Activated CD4-positive, alpha-beta T cell treated with anti-CD3 and anti-CD28 coated beads, Interleukin-2, amount 50 U/mL, for 24 hours (primary cell): Measurements from ENCODE around the gene MSRB1.

ENCODE experiments used
- DNase-seq, 2 donors: peaks; one replicate each; pipeline ENCODE4 v3.0.0-alpha.2; 2020; ENCODE audit warnings: low read depth in 1 of 2, low spot score in 1 of 2

Gene MSRB1

GRCh38 chr16:1918351-1919326 is 24.4 kb downstream of the MSRB1 start, which contains the start of gene HS3ST6:
Gene HS3ST6, minus strand, starts transcription at chr16:1918415. Its CDS starts 92 bp downstream, at chr16:1918323.
- DNase-seq, result no peak

- no peak for DNase-seq
Observed at GRCh38 chr16:1917665-1918350, 25.2 kb downstream of the MSRB1 start.

DNA sequence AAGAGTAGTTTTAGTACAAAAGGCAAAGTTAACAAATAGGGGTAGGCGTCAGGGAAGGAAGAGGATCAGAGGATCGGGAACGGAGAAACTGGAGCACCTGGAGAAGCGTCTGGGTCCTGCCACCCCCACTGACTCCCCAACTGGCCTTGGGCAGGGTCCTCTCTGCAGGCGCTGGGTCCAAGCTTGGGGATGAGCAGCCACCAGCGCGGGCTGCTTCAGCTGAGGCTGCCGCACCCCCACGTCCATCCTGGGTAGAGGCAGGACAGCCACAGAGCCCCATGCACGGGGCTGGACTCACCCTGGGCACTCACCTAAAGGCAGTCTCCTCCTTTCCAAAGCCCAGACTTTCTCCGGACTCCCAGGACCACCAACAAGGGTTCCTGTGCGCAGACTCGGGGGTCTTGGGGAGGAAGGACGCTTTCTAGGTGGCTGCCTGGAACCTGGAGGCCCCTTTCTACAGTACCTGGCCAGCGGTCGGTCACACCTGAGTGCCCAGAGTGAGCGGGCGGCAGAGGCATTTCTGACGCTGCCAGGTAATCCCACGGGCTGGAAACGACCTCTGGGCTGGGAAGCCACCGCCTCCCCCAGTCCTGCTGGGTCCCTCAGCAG is 25.8 kb downstream of the MSRB1 start:
- DNase-seq, result no peak

- DNase-seq, result no peak
Observed at GRCh38 chr16:1916640-1916990, 26.4 kb downstream of the MSRB1 start.

DNA sequence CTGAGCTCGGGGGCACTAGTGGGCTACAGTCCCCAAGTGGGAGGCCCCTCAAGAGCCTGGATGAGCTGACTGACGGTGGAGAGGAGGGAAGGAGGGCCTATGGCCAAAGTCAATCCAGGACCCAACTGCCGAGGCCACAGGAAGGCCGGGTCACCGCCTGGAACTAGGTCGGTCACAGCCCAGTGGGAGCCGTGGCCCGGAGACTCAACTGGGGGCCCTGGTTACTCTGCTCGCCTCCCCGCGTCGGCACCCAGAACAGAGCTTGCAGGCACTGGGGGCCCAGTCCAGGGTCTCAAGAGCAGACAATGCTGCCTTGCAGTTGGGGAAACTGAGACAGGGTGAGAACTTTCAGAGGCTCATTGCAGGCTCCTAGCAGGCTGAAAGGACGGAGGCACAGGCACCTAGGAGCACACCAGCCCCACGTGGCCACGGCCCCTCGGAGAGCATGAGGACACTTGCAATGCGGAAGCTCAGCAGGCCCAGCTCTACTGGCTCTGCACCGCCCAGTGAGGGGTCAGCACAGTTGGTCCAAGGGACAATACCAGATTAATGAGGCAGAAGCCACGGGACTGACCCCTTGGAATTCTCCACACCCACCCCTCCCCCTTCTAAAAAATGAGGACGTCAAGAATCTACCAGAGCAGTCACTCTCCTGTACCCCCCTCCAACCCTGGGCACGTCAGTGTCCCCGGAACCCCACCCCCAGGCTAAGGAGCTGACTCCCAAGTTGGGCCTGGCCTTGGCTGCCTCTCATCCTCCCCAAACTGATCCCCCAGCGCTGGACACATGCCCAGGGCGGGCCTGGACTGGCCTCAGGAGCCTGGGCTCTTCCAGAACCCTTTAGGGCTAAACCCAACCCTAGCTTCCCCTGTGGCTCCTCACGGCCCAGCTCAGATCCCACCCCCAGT is 27.0 kb downstream of the MSRB1 start:
- DNase-seq, result no peak

- no peak for DNase-seq
Observed at GRCh38 chr16:1914988-1915387, 28.0 kb downstream of the MSRB1 start.

DNA sequence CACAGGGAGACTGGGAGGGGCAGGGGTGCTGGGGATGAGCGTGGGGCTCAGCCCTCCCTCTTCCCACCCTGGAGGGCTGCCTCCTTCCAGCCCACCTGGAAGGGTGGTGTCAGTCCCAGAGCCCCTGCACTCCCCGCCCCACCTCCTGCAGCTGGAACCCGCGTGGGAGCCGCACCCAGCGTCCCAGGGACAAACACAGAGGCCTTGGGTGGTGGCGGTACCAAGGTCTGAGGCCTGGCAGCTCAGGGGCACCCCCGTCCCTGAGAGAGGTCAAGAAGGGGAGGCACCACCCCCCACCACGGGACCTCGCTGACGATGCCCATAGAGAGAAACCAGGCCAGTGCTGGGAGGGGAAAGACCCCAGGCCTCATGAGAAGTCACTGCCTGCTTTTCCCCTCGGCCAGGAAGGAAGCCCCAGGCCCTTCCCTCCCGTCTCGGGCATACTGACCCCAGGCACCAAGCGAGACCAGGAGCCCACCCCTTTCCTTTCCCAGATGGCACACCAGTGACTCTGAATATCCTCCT is 28.9 kb downstream of the MSRB1 start:
- DNase-seq, result no peak

DNA sequence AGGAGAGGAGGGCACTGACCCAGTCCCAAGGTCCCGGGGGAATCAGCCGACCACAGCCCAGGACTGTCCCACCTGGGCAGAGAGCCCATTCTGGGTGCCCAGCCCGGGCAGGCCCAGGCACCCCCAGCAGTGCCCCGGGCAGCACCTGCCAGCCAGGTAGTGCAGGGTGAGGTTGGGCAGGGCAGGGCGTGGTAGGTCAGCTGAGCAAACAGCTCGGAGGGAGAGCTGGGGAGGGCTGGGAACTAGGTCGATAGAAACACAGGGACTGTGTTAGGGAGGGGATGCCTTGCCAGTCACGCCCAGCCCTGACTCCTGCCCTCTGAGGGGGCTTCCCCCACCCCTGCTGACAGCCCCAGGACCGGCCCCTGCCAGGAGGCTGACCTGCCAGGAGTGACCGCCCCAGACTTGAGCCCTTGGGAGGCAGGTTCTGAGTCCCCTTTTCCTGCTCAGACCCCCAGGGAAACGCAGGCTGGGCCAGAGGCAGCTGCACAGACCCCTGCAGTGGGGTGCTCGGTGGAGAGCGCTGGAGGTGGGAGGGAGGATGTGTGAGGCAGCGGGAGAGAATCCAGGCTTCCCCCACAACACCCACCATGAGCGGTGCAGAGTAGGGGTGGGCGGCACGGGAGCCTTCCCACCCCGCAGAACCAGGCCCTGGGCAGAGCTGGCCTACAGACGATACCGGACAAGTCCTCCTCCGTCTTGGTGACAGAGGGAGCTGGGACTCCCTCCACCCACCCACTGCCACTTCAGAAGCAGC is 29.5 kb downstream of the MSRB1 start:
- no peak for DNase-seq

- no peak for DNase-seq
Observed at GRCh38 chr16:1912215-1912543, 30.8 kb downstream of the MSRB1 start.

DNA sequence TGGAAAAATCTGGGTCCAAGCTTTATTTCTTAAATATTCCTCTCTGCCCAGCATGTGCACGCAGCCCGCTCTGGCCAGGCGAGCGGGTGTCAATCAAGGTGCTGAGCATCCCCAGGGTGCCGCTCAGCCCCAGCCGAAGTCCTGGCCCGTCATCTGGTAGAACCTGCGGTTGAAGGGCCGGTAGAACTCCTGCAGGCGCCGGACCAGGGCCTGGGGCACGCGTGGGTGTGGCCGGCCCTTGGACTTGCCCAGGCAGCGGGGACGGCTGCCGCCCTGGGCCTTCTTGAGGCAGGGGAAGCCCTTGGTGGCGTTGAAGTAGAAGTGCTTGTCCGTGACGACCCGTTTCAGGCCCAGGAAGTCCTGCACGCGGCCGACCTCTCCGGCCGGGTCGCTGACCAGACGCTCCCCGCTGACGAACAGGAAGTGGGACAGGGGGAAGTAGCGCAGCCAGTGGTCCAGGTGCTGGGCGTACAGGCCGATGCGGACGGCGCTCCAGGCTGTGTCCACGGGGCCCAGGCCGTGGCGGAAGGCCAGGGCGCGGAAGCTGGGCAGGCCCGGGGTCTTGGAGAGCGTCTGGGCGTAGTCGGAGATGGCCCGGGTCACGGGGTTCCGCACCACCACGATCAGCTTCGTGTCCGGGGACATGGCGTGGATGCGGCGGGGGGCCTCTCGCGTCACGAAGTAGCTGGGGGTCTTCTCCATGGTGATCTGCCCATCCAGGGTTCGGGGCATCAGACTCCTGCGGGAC is 31.4 kb downstream of the MSRB1 start:
- no peak for DNase-seq

DNA sequence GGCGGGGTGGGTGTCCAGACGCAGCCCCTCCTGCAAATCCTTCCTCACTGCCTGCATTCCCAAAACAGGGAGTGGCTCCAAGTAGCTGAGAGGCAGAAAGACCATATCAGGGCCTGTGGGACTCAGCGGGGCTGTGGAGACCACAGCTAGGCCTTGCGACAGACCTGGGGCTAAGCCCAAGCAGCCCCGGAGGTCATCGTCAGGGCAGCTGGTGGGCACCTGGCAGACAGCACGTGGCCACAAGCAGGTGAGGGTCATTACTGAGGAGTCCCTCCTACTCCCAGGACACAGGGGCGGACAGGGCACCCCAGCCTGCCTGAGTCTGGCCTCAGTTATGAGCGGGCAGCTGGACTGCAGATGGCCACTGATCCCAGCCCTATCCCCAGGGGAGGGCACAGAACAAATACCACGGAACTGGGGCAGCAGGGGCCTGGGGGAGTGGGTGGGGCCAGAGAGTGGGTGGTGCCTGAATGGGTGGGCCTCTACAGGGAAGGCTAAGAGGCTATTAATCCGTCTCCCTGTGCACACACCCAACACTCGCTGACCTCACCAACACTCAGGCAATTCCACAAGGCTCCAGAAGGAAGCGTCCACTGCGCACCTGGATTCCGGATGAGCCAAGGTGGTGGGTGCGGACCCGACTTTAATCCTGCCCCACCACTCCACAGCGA is 33.3 kb downstream of the MSRB1 start:
- no peak for DNase-seq

DNA sequence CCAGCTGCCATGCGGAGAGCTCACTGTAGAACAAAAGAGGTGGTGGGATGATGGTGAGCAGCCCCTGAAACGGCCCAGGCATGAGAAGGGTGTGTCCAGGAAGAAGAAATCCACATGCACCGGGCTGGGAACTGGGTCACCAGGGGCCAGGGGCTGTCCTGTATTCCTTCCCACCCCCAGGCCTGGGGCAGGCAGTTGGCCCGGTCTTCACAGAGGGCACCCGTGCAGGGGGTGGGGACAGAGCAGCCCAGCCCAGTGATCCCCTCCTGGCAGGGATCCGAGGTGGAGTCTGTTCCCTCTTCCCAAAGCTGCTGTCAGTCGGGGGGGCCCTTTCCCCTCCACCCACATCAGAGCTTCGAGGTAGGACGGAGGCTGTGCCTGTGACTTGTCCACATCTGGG is 34.0 kb downstream of the MSRB1 start:
- no peak for DNase-seq

DNA sequence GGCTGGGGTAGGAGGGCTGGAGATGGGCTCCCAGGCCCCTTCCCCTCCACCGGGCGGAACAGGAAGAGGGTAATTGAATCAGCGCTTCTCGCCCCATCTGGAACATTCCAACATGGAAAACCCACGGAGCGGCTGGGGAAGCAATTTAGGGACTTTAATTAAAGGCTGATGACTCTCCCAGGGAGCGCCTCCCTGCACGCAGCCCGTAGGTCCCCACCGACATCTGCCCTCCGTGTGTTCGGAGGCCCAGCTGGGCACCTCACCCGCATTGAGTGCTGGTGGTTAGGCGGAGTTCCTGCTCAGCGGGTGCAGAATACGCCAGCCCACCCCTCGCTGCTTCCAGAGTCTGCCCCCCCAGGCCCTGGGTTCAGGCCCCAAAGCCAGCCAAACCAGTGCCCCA is 34.8 kb downstream of the MSRB1 start:
- no peak for DNase-seq

DNA sequence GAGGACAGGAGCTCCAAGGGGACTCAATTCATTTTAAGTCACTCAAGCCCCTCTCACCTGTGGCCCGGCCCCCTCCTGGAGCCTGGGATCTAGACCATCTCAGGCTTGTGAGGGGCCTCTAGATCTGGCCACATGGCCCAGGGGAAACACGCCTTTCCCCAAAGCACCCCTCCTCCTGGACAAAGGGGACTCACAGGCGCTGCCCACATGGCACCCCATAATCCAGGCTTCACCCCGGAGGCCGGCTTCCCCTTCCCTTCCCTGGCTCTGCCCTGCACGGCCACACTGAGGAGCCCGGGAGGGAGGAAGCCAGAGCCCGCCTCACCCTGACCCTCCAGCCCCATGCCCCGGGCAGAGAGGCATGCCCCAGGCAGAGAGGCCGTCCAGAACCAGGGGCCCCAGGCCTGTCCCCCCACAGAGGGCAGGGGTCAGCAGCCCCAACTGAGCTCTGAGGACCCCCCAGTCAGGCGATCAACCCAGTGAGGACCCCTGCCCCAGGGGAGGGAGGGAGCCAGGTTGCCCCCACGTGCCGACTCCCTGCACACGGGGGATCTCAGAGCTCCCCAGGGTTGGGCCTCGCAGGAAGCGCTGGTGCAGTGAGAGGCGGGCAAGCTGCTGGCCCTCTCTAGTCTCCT is 35.7 kb downstream of the MSRB1 start:
- no peak for DNase-seq

DNA sequence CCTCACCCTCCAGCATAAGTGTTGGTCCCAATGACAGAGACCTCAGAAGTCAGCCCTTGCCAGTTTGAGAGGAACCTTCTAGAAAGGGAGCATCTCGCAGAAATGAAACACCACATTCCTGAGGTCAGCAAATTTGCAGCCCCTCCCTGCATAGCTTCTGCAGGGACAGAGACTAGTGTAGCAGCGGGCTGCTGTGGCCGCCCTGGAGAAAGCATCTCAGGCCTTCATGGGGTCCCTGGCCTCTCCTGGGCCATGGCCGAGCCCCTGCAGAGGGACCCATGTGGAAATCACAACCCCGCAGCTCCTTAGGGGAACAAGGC is 36.2 kb downstream of the MSRB1 start:
- DNase-seq, result no peak

GRCh38 chr16:1906055-1906845 is 36.7 kb downstream of the MSRB1 start:
- DNase-seq, result no peak
